ENCODE measurements around the gene CDH4. TPM values are rescaled to one million over a fixed set of nuclear protein-coding genes. Genes with fewer than 3 reads are reported as not detected.

CDH4 gene
- total and polyA plus RNA-seq, 2 of the 8 experiments (the other 6 are each of a cell fraction or from before 2014, with no cell fraction given) = 4.3 to 7.9 TPM

GRCh38 chr20:61619751-61620150 is 367.7 kb downstream of the CDH4 start:
- Histone ChIP-seq H2BK15ac (ENCODE audit: low read length) (no peak overlapping the region), H2BK5ac (ENCODE audit: low read depth, low read length) (no peak overlapping the region), H4K91ac (replicated peaks; ENCODE audit: insufficient read length, low read length) (no peak overlapping the region), H3K23ac (ENCODE audit: insufficient read length) (no peak overlapping the region), H3K23me2 (ENCODE audit: low read depth, low read length) (peaks cover 4% of the 10 kb centered on the region; the same call in 1 of the 2 replicates), H3K27ac (ENCODE audit: low read depth, low read length) (no peak overlapping the region), H2AFZ (ENCODE audit: low read length) (no peak overlapping the region), H3K14ac (ENCODE audit: insufficient read length) (no peak overlapping the region), H3K4ac (replicated peaks; ENCODE audit: insufficient read length, low read depth, low read length) (no peak overlapping the region), H3K9ac (replicated peaks in 1 of 4; ENCODE audit: extremely low read depth in 1 of 4, low read depth in 3 of 4, low read length in 3 of 4) (no peak overlapping the region), H4K5ac (ENCODE audit: insufficient read length, low read depth, low read length) (no peak overlapping the region), H3K4me2 (ENCODE audit: insufficient read depth in 1 of 2, low read depth in 2 of 2, low read length in 2 of 2) (no peak overlapping the region), H3K9me3 (ENCODE audit: insufficient read depth in 2 of 2, low read depth in 1 of 2, low read length in 1 of 2) (no peaks in the 10 kb centered on the region), H3K4me1 (replicated peaks in 1 of 4; ENCODE audit: control insufficient read depth in 3 of 4, insufficient read depth in 4 of 4, low read length in 3 of 4) (no peaks in the 10 kb centered on the region), H3K27me3 (replicated peaks in 1 of 4; ENCODE audit: control insufficient read depth in 3 of 4, extremely low read depth in 1 of 4, insufficient read depth in 3 of 4, low read length in 3 of 4) (peaks cover 0 to 8% (median 2%) of the 10 kb centered on the region in 4 experiments; a peak in 3 of 7 replicates), H3K18ac (ENCODE audit: extremely low read depth, low read length) (no peak overlapping the region), H2BK120ac (replicated peaks; ENCODE audit: low read depth, low read length) (no peak overlapping the region), H3K56ac (replicated peaks; ENCODE audit: insufficient read length, low read depth, low read length) (no peak overlapping the region), H4K8ac (ENCODE audit: extremely low read depth, insufficient read depth, low read length) (0 out of 2 replicates have a peak overlapping the region, but pooled peaks have one; percentile 5), H3K4me3 (ENCODE audit: extremely low read depth in 1 of 4, insufficient read depth in 2 of 4, low read depth in 3 of 4, low read length in 4 of 4) (no peak overlapping the region), H2BK12ac (ENCODE audit: low read depth, low read length) (no peak overlapping the region), H2BK20ac (ENCODE audit: low read length) (no peak overlapping the region), H2AK5ac (ENCODE audit: low read depth, low read length) (no peak overlapping the region), H3K36me3 (ENCODE audit: control insufficient read depth in 2 of 4, insufficient read depth in 4 of 4, low read length in 3 of 4) (no peaks in the 10 kb centered on the region), H3K79me2 (ENCODE audit: control insufficient read depth in 1 of 2, insufficient read depth in 2 of 2, low read length in 2 of 2) (no peaks in the 10 kb centered on the region), H3K79me1 (ENCODE audit: low read depth, low read length) (no peaks in the 10 kb centered on the region), H4K20me1 (replicated peaks in 1 of 2; ENCODE audit: control insufficient read depth in 1 of 2, insufficient read depth in 2 of 2, low read length in 2 of 2) (peaks cover 0 to 1% of the 10 kb centered on the region in 2 experiments)
- POLR2A ChIA-PET (ENCODE audit: partially characterized antibody) = no interaction called here
- CTCF ChIA-PET (ENCODE audit: partially characterized antibody) = interaction anchor here (1.4 kb wide), 1 partner anchor 21 kb away, joined by 3 read pairs; no protein-coding TSS in a partner anchor
- TF ChIP-seq JUND (IDR thresholded peaks at IDR 0.05; ENCODE audit: low read length) (no peak), FOSL1 (IDR thresholded peaks at IDR 0.05; ENCODE audit: insufficient read depth, low read depth, low read length) (no peak)
- FAIRE-seq (no peak), DNase-seq (ENCODE audit: low read depth in 1 of 2, low spot score in 2 of 2) (no peak)
- 92% methylated on average over 10 of the region's 10 CpGs; no CpG with 5 or more reads in 1 of the 2 experiments for WGBS, 2 experiments (ENCODE audit: extremely low coverage in 1 of 2, insufficient coverage in 1 of 2, insufficient read length in 1 of 2, insufficient replicate concordance in 2 of 2, low coverage in 1 of 2, low lambda C conversion rate in 2 of 2, missing lambda C conversion rate in 1 of 2)

Measured in H1 (cell line).